ENCODE data around the gene TSPAN1.
A peak's percentile ranks its signal among the peaks of the same experiment; 100 is the strongest.

Gene TSPAN1

GRCh38 chr1:46174448-46175231 lies at the start of gene TSPAN1:
Gene TSPAN1, plus strand, starts transcription at chr1:46175087. Its CDS starts 6,021 bp downstream, at chr1:46181108.
- DNase-seq (ENCODE audit: low spot score), result peak; percentile 38

- no peak for DNase-seq (ENCODE audit: low spot score)
These were observed 46.5 kb upstream of the TSPAN1 start for GRCh38 chr1:46128344-46128743.

GRCh38 chr1:46130121-46130520 lies 44.8 kb upstream of the TSPAN1 start:
- DNase-seq (ENCODE audit: low spot score), result no peak

GRCh38 chr1:46130606-46131005 lies 44.3 kb upstream of the TSPAN1 start:
- no peak for DNase-seq (ENCODE audit: low spot score)

- no peak for DNase-seq (ENCODE audit: low spot score)
These were observed 43.8 kb upstream of the TSPAN1 start for GRCh38 chr1:46131093-46131492.

GRCh38 chr1:46131712-46132528 lies 43.0 kb upstream of the TSPAN1 start:
- DNase-seq (ENCODE audit: low spot score), result no peak

- peak; percentile 98 for DNase-seq (ENCODE audit: low spot score)
These were observed 42.2 kb upstream of the TSPAN1 start, which contains the start of gene PIK3R3 for GRCh38 chr1:46132529-46133180. Gene PIK3R3, minus strand, starts transcription at chr1:46132629. Its CDS starts 677 bp downstream, at chr1:46131952.

GRCh38 chr1:46133181-46133658 lies 41.7 kb upstream of the TSPAN1 start:
- peak; percentile 66 for DNase-seq (ENCODE audit: low spot score)

GRCh38 chr1:46133781-46134350 lies 41.0 kb upstream of the TSPAN1 start:
- no peak for DNase-seq (ENCODE audit: low spot score)

- peak; percentile 37 for DNase-seq (ENCODE audit: low spot score)
These were observed 40.1 kb upstream of the TSPAN1 start for GRCh38 chr1:46134660-46135331.

GRCh38 chr1:46136711-46137110 lies 38.2 kb upstream of the TSPAN1 start:
- no peak for DNase-seq (ENCODE audit: low spot score)

GRCh38 chr1:46137916-46138315 lies 37.0 kb upstream of the TSPAN1 start:
- DNase-seq (ENCODE audit: low spot score), result peak; percentile 30

GRCh38 chr1:46148318-46148717 lies 26.6 kb upstream of the TSPAN1 start:
- DNase-seq (ENCODE audit: low spot score), result no peak

- DNase-seq (ENCODE audit: low spot score), result no peak
These were observed 24.8 kb upstream of the TSPAN1 start for GRCh38 chr1:46150085-46150484.

GRCh38 chr1:46152016-46152415 lies 22.9 kb upstream of the TSPAN1 start:
- DNase-seq (ENCODE audit: low spot score), result peak; percentile 61

GRCh38 chr1:46153228-46153627 lies 21.7 kb upstream of the TSPAN1 start:
- DNase-seq (ENCODE audit: low spot score), result no peak

- no peak for DNase-seq (ENCODE audit: low spot score)
These were observed 21.2 kb upstream of the TSPAN1 start for GRCh38 chr1:46153732-46154131.

GRCh38 chr1:46157916-46158311 lies 17.0 kb upstream of the TSPAN1 start:
- no peak for DNase-seq (ENCODE audit: low spot score)

- no peak for DNase-seq (ENCODE audit: low spot score)
These were observed 16.3 kb upstream of the TSPAN1 start for GRCh38 chr1:46158312-46159281.

GRCh38 chr1:46159516-46159915 lies 15.4 kb upstream of the TSPAN1 start:
- DNase-seq (ENCODE audit: low spot score), result no peak

Data from AG08396 (cell line).